ENCODE results near the gene MOV10L1. TPM values are rescaled to one million over a fixed set of nuclear protein-coding genes. Genes with fewer than 3 reads are reported as not detected.

Gene MOV10L1
- total RNA-seq, 2 donors from 2014 or later: 0.27 to 0.50 TPM

- Histone ChIP-seq H3K4me1 (no peaks in the 10 kb centered on the region), H3K27me3 (no peaks in the 10 kb centered on the region), H3K36me3 (no peaks in the 10 kb centered on the region), H3K9ac (ENCODE audit: low read depth in 2 of 2, low read length in 2 of 2) (no peak overlapping the region), H3K27ac (no peak overlapping the region), H3K4me3 (no peak overlapping the region), H3K9me3 (no peaks in the 10 kb centered on the region)
- DNase-seq: no peak
- intact Hi-C loops (cut with DNase I): no loop called here
- no peak for TF ChIP-seq CTCF (IDR thresholded peaks at IDR 0.05)
Observed at GRCh38 chr22:50067244-50067643, 22.6 kb upstream of the MOV10L1 start.

GRCh38 chr22:50068096-50068495, 21.7 kb upstream of the MOV10L1 start:
- H3K27me3 ChIP-seq: no peaks in the 10 kb centered on the region
- no peak overlapping the region for H3K27ac ChIP-seq
- no peak overlapping the region for H3K4me3 ChIP-seq
- no peak for DNase-seq
- TF ChIP-seq CTCF (IDR thresholded peaks at IDR 0.05): no peak
- H3K9ac ChIP-seq (ENCODE audit: low read depth in 2 of 2, low read length in 2 of 2): no peak overlapping the region
- no peaks in the 10 kb centered on the region for H3K36me3 ChIP-seq
- H3K4me1 ChIP-seq: no peaks in the 10 kb centered on the region
- no peaks in the 10 kb centered on the region for H3K9me3 ChIP-seq
- intact Hi-C loops (cut with DNase I): no loop called here

GRCh38 chr22:50070366-50070765, 19.4 kb upstream of the MOV10L1 start:
- no peaks in the 10 kb centered on the region for H3K27me3 ChIP-seq
- no peak for TF ChIP-seq CTCF (IDR thresholded peaks at IDR 0.05)
- no peak for DNase-seq
- intact Hi-C loops (cut with DNase I): no loop called here
- no peak overlapping the region for H3K9ac ChIP-seq (ENCODE audit: low read depth in 2 of 2, low read length in 2 of 2)
- no peaks in the 10 kb centered on the region for H3K4me1 ChIP-seq
- H3K4me3 ChIP-seq: no peak overlapping the region
- H3K9me3 ChIP-seq: no peaks in the 10 kb centered on the region
- H3K27ac ChIP-seq: no peak overlapping the region
- no peaks in the 10 kb centered on the region for H3K36me3 ChIP-seq

- no peak overlapping the region for H3K27ac ChIP-seq
- TF ChIP-seq CTCF (IDR thresholded peaks at IDR 0.05): no peak
- no peak overlapping the region for H3K9ac ChIP-seq (ENCODE audit: low read depth in 2 of 2, low read length in 2 of 2)
- intact Hi-C loops (cut with DNase I): no loop called here
- no peaks in the 10 kb centered on the region for H3K4me1 ChIP-seq
- no peaks in the 10 kb centered on the region for H3K36me3 ChIP-seq
- no peak overlapping the region for H3K4me3 ChIP-seq
- DNase-seq: no peak
- no peaks in the 10 kb centered on the region for H3K9me3 ChIP-seq
- no peaks in the 10 kb centered on the region for H3K27me3 ChIP-seq
Observed at GRCh38 chr22:50071432-50072166, 18.2 kb upstream of the MOV10L1 start.

- intact Hi-C loops (cut with DNase I): no loop called here
- no peak for DNase-seq
- no peaks in the 10 kb centered on the region for H3K4me1 ChIP-seq
Observed at GRCh38 chr22:50072167-50072555, 17.6 kb upstream of the MOV10L1 start.

More at GRCh38 chr22:50072167-50072555, 17.6 kb upstream of the MOV10L1 start:
- H3K27ac ChIP-seq: no peak overlapping the region
- TF ChIP-seq CTCF (IDR thresholded peaks at IDR 0.05): no peak
- no peaks in the 10 kb centered on the region for H3K27me3 ChIP-seq
- H3K36me3 ChIP-seq: no peaks in the 10 kb centered on the region
- H3K9ac ChIP-seq (ENCODE audit: low read depth in 2 of 2, low read length in 2 of 2): no peak overlapping the region
- no peaks in the 10 kb centered on the region for H3K9me3 ChIP-seq
- no peak overlapping the region for H3K4me3 ChIP-seq

All from colonic mucosa (tissue), 4 donors.